ELR (cell line): ENCODE measurements around the gene PSG7.
A peak's percentile ranks its signal among the peaks of the same experiment; 100 is the strongest.
"Not testable (repeated sequence)": the region's sequence is repeated elsewhere in the genome, so short reads cannot be mapped to it uniquely, and the experiment has no call there.

Source experiments
- DNase-seq: peaks from one replicate; pipeline ENCODE4 v3.0.0-alpha.2; 2015; ENCODE audit warnings: low read depth

PSG7 gene

DNA sequence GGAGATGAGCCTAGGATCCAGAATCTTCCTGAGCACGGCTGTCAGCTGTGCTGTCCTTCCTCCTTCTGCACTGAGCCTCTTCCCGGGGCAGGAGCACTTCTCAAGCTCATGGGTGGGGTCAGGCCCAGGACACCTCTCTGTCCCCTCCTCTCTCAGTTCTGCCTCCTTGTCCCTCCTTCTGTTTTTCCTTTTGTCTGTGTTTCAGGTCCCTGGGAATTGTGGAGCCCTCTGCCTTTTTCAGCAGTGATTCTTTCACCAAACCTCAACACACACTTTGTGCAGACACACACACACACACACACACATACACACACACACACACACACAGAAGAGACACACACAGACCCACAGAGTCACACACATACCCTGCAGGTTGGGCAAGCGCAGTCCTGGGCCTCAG lies at the start of gene PSG7:
TSS of gene PSG7 (minus strand) at position 101 of the 400 bp plus-strand sequence. CDS start 131 bp downstream, outside the sequence.
- not testable (repeated sequence) for DNase-seq

GRCh38 chr19:42985588-42985987 lies 48.6 kb upstream of the PSG7 start:
- no peak for DNase-seq

- DNase-seq: not testable (repeated sequence)
Observed at GRCh38 chr19:42982111-42982510, 45.1 kb upstream of the PSG7 start.

- not testable (repeated sequence) for DNase-seq
Observed at GRCh38 chr19:42971451-42971850, 34.4 kb upstream of the PSG7 start.

GRCh38 chr19:42965176-42965575 lies 28.2 kb upstream of the PSG7 start:
- peak; percentile 95 for DNase-seq

DNA sequence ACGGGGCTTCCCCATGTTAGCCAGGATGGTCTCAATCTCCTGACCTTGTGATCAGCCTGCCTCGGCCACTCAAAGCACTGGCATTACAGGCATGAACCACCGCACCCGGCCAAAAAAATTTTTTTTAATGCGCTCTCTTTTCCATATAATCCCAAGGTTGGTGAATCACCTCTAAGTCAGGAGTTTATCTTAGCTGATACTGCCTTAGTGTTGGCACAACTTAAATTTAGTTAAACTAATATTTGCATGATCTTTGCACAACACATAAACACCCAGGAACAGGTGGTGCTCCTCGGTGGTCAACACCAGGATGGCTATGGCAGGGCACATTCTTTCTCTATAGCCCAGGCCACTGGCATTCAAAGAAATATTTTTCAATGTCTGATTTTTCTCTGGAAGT lies 24.1 kb upstream of the PSG7 start:
- DNase-seq: no peak

DNA sequence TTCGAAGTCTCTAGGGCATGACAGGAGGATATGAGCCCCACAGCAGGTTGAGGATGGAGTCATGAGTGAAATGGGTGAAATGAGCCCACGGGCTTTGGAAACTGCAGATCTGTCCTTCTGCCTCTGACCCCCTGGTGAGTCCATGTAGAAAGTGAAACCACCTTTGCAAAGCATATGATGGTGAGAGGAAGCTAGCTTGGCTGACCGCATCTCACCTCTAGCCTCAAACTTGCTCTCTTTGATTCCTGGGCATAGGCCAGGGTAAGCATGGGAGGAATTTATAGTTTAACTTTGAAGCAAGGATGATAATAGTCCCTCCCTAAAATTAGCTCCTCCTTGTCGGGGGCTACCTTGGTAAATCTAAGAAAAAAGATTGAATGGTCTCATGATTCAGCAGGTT lies 15.1 kb upstream of the PSG7 start:
- DNase-seq: not testable (repeated sequence)

DNA sequence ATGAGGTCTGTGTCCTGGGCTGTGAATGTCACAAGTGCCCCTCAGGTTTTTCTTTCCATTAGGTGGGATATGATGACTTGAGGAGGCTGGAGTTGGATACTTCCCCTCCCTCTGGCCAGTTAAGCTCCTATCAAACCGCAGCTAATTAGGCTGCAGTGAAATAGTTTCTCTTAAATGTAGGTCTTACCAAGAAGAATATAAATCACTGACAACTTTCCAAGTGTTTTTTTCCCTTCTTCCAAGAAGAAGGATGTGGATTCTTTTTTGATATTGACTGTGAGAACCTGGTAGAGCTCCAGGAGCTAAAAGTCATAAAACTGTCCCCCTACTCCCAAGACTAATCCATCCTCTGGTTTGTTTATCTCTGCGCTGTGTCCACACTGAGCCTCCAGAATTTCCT lies 14.5 kb upstream of the PSG7 start:
- DNase-seq: not testable (repeated sequence)

- no peak for DNase-seq
Observed at GRCh38 chr19:42942187-42942789, 5.3 kb upstream of the PSG7 start.

DNA sequence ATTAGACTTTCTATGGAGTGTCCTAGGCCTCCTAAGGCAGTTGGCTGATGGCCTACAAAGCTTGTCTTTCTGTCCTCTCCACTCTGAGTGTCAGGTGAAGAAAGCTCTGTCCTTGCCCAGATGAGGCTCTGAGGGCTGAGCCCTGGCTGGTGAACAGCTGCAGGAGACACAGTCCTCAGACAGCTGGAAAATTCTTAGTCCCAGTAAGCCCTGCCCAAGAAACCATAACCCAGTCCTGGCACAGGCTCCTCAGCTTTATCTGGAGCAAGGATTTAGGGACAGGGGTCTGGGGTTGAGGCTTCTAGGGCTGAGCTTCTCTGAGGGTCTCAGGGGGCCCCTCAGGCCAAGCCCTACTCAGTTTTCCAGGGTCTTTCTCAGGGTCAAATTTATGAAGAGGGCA lies 2.3 kb downstream of the PSG7 start:
- DNase-seq: not testable (repeated sequence)

GRCh38 chr19:42934183-42934582 lies 2.8 kb downstream of the PSG7 start:
- DNase-seq: peak; percentile 83

DNA sequence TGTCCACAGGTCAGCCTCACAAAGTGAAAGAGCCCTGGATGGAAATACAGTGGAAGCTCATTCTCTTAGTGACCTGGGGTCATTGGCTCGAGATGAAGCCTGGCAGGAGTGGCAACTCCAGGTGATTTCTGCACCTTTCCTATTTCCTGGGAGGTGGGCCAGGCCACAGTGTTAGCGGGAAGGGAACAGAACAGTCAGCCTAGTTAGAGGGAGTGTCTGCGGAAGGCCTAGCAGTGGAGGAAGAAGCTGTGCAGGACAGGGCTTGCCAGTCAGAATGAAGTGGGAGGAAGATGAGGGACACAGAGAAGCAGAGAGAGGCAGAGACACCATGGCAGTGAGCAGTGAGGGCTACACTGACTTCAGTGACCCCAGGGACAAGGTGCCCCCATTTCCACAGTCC lies 3.6 kb downstream of the PSG7 start:
- peak; percentile 24 for DNase-seq

- peak; percentile 95 for DNase-seq
Observed at GRCh38 chr19:42932485-42933101, 4.4 kb downstream of the PSG7 start.

DNA sequence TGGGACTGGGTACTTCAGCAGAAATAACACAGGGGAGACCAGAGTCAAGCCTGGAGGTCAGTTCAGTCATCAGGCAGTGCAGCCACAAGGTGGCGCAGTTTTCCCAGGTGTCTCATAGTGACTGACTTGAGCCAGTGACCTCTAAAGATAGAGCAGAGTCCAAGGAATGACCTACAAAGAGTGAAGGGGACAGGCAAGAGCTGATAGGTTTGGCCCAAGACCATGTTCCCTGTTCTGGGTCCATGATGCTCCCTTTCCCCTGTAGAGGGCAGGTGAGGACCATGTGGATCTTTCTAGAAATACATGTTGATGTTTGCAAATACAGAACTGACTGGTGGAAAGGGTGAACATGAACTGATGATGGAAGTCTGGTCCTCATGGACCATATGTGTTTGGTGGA lies 6.8 kb downstream of the PSG7 start:
- DNase-seq: peak; percentile 78

GRCh38 chr19:42928896-42929295 lies 8.1 kb downstream of the PSG7 start:
- no peak for DNase-seq

DNA sequence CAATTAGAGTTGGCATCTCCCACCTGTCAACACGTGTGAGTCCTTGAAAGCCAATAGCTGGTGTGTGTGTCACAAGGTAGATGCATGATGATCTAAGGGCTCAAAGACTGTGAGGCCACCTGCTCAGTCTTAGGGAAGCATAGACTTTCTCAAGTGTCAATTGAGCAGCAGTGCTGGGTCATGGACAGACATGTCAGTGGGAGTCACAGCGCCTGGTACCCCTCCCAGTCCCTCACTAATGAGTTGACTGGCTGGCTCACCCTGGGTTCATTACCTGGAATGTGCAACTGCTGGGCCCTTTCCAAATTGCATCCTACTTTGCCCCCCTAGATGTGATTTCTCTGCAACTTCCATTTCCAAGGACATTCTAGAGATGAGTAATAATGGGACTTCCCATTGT lies 10.2 kb downstream of the PSG7 start:
- DNase-seq: no peak

DNA sequence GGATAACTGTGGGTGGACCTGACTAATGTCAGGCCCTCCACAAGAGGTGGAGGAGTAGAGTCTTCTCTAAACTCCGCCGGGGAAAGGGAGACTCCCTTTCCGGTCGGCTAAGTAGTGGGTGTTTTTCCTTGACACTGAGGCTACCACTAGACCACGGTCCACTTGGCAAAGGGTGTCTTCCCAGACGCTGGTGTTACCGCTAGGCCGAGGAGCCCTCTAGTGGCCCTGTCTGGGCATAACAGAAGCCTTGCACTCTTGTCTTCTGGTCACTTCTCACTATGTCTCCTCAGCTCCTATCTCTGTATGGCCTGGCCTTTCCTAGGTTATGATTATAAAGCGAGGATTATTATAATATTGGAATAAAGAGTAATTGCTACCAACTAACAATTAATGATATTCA lies 13.9 kb downstream of the PSG7 start:
- DNase-seq: peak; percentile 81

- DNase-seq: not testable (repeated sequence)
Observed at GRCh38 chr19:42920971-42921370, 16.0 kb downstream of the PSG7 start.

DNA sequence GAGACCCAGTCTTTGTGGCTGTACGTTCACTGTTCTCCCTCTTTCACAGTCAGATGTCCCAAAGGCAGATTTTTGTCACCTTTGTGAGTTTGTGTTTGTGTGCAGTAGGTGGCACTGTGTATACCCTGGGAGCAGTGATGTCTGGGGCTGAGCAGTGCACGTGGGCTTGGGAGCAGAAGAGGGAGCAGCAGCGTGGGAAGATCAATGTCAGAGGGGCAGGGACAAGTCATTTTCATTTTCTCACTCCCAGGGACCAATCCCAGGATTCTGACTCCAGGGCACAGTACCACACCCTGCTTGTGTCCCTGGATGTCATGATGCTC lies 17.3 kb downstream of the PSG7 start:
- no peak for DNase-seq

DNA sequence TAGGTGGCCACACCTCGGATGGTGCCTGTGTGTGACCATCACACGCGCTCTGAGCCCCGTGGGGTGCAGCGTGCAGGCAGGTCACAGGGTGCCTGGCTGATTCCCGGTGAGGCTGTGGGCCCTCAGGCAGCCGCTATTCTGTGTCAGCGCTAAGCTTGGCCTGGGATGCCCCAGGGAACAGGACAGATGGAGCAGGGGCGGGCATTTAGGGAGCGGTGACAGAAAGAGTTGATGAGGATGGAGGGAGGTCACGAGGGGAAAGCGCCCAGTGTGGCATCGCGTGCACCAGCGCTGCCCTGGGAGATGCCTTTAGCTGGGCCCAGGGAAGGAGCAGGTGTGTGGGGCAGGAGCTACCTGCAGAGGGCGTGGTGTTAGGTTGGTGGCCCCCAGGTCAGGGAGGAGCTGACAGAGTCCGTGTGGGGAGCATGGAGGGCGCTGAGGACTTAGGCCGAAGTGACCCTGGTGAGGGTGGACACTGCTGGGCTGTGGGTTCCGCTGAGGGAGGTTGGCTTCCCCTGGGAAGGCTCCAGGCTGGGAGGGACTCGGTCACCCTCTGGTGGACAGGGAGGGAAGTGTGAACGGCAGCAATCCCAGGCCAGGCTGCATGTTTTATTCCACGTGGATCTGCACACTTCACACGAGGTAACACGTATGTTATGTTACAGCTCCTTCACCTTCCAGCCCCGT lies 17.8 kb downstream of the PSG7 start:
- peak; percentile 25 for DNase-seq

DNA sequence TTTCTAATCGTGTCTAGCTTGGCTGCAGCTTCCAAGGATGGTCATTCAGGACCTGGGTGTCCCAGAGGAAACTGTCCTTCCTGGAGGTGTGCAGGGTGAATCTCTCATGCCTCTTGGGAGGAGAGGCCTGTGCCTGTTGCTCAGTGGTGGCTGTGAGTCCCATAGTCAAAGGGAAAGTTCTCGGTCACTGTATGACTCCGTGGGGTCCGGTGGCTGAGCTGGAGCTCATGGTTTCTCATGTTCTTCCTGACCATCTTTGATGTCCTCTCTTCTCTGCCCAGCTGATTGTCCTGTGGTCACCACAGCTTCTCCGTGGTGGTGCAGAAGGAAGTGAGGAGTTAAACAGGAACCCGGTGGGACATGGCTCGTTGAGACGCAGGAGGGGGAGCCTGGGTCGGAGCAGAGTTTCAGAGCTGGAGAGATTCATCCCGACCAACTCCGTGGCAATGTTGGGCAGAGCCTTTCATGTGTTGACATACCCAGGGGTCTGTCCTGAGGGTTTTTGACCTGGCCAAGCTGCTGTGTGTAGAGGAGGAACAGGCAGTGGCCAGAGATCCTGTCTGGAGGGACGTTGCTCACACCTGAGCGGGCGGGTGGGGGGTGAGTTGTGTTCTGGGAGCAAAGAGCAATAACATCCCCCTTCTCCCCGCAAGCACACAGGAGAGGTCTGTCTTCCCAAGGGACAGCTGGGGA lies 18.5 kb downstream of the PSG7 start:
- DNase-seq: not testable (repeated sequence)

DNA sequence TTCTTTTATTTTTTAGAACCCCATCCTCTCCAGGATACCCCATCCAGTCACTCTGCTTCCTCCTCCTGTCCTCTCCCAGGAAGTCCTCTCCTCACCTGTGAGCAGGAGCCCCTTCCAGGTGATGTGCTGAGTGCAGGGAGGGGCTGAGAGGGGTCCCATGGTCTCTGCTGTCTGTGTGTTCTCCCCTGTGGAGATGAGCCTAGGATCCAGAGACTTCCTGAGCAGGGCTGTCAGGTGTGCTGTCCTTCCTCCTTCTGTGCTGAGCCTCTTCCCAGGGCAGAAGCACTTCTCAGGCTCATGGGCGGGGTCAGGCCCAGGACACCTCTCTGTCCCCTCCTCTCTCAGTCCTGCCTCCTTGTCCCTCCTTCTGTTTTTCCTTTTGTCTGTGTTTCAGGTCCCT lies 19.4 kb downstream of the PSG7 start, which contains the start of gene PSG6:
TSS of gene PSG6 (minus strand) at position 261 of the 400 bp plus-strand sequence. CDS start at position 159, 102 bp downstream.
- DNase-seq: not testable (repeated sequence)

- peak; percentile 66 for DNase-seq
Observed at GRCh38 chr19:42916931-42917330, 20.1 kb downstream of the PSG7 start.
